Cardiac muscle cell (in vitro differentiated cells and primary cell): ENCODE data around the gene CDK18. TPM values are rescaled to one million over a fixed set of nuclear protein-coding genes. Genes with fewer than 3 reads are reported as not detected.
A peak's percentile ranks its signal among the peaks of the same experiment; 100 is the strongest.

Experiments used
- DNase-seq, 2 donors: peaks; one replicate each; pipeline versions ENCODE4 v3.0.0 to v3.0.0-alpha.2; 2010 to 2017; ENCODE audit warnings: low read depth in 1 of 2, low spot score in 1 of 2
- H3K27ac ChIP-seq: fragments of 200-600 bp; sonication (generic); 2 replicates; pipeline ENCODE4 v1.5.1; 2016
- H3K27me3 ChIP-seq: fragments of 200-600 bp; sonication (generic); 2 replicates; pipeline ENCODE4 v1.6.0; 2016; ENCODE audit warnings: control low read depth
- H3K36me3 ChIP-seq: fragments of 200-600 bp; sonication (generic); 2 replicates; pipeline ENCODE4 v1.5.1; 2016; ENCODE audit warnings: control low read depth
- H3K4me1 ChIP-seq: fragments of 200-600 bp; sonication (generic); 2 replicates; pipeline ENCODE4 v1.8.1; 2017; ENCODE audit warnings: low read depth, mild to moderate bottlenecking, mixed run types
- H3K4me3 ChIP-seq: fragments of 200-600 bp; sonication (generic); 2 replicates; pipeline ENCODE4 v1.5.1; 2016; ENCODE audit warnings: mild to moderate bottlenecking
- H3K9me3 ChIP-seq: fragments of 200-600 bp; sonication (generic); 2 replicates; pipeline ENCODE4 v1.5.1; 2017; ENCODE audit warnings: low read depth, mild to moderate bottlenecking, control low read depth
- CTCF ChIP-seq: IDR thresholded peaks from 2 replicates; pipeline ENCODE4 v1.5.1; 2012; ENCODE audit warnings: low read depth, mild to moderate bottlenecking, low read length
- polyA plus RNA-seq: library from polyadenylated mRNA; unstranded; fragments of >200 nt; fragmentation: Nextera tagmentation; extraction: Ambion mirVana; gene quantifications from 2 replicates; pipeline ENCODE4 v1.2.1, GENCODE V29; 2016
- total RNA-seq: library from RNA; depleted of rRNA; stranded (reverse); fragments of >200 nt; gene quantifications from 2 replicates; pipeline ENCODE4 v1.2.3, GENCODE V29; 2016

CDK18 gene
- total and polyA plus RNA-seq, 2 experiments from 2014 or later = 29.8 to 42.0 TPM

GRCh38 chr1:205527931-205528330 lies 23.5 kb downstream of the CDK18 start:
- TF ChIP-seq CTCF = no peak
- Histone ChIP-seq H3K27ac (no peak overlapping the region), H3K4me1 (no peaks in the 10 kb centered on the region), H3K36me3 (no peaks in the 10 kb centered on the region), H3K4me3 (no peak overlapping the region), H3K9me3 (no peaks in the 10 kb centered on the region), H3K27me3 (no peaks in the 10 kb centered on the region)
- DNase-seq = no peak

GRCh38 chr1:205528446-205528886 lies 24.0 kb downstream of the CDK18 start:
- H3K9me3 ChIP-seq = no peaks in the 10 kb centered on the region
- H3K27ac ChIP-seq = no peak overlapping the region
- H3K36me3 ChIP-seq = no peaks in the 10 kb centered on the region
- no peak overlapping the region for H3K4me3 ChIP-seq
- H3K4me1 ChIP-seq = no peaks in the 10 kb centered on the region
- no peak for DNase-seq
- H3K27me3 ChIP-seq = no peaks in the 10 kb centered on the region
- no peak for TF ChIP-seq CTCF

- Histone ChIP-seq H3K9me3 (no peaks in the 10 kb centered on the region), H3K4me1 (no peaks in the 10 kb centered on the region), H3K36me3 (no peaks in the 10 kb centered on the region), H3K27me3 (no peaks in the 10 kb centered on the region), H3K4me3 (no peak overlapping the region), H3K27ac (no peak overlapping the region)
- peak; percentile 78 to 88 for DNase-seq
- peak; percentile 86 for TF ChIP-seq CTCF
These were observed 24.7 kb downstream of the CDK18 start for GRCh38 chr1:205528887-205529825.

GRCh38 chr1:205530116-205530515 lies 25.6 kb downstream of the CDK18 start:
- H3K36me3 ChIP-seq = no peaks in the 10 kb centered on the region
- H3K27ac ChIP-seq = no peak overlapping the region
- no peaks in the 10 kb centered on the region for H3K27me3 ChIP-seq
- H3K4me3 ChIP-seq = no peak overlapping the region
- no peak for DNase-seq
- no peaks in the 10 kb centered on the region for H3K4me1 ChIP-seq
- TF ChIP-seq CTCF = no peak
- H3K9me3 ChIP-seq = no peaks in the 10 kb centered on the region

GRCh38 chr1:205531191-205532025 lies 26.9 kb downstream of the CDK18 start:
- H3K4me3 ChIP-seq = no peak overlapping the region
- H3K27ac ChIP-seq = no peak overlapping the region
- no peaks in the 10 kb centered on the region for H3K4me1 ChIP-seq
- TF ChIP-seq CTCF = no peak
- DNase-seq = no peak
- H3K27me3 ChIP-seq = no peaks in the 10 kb centered on the region
- no peaks in the 10 kb centered on the region for H3K9me3 ChIP-seq
- H3K36me3 ChIP-seq = no peaks in the 10 kb centered on the region
